GOT3 (cell line): ENCODE measurements around the gene WNT3.

ENCODE experiments used
- DNase-seq: peaks from one replicate; lab custom pipeline; 2025; ENCODE audit warnings: mixed read lengths; lab: John Stamatoyannopoulos, UW

The WNT3 gene

GRCh38 chr17:46730679-46731078 is 87.8 kb downstream of the WNT3 start:
- DNase-seq: no peak

GRCh38 chr17:46730026-46730425 is 88.5 kb downstream of the WNT3 start:
- no peak for DNase-seq

GRCh38 chr17:46727572-46728348 is 90.7 kb downstream of the WNT3 start:
- DNase-seq: no peak

- no peak for DNase-seq
Measured at GRCh38 chr17:46726206-46726605, 92.3 kb downstream of the WNT3 start.

- DNase-seq: no peak
Measured at GRCh38 chr17:46722662-46723285, 95.7 kb downstream of the WNT3 start.

GRCh38 chr17:46720408-46720807 is 98.1 kb downstream of the WNT3 start:
- DNase-seq: no peak

- DNase-seq: no peak
Measured at GRCh38 chr17:46719891-46720290, 98.6 kb downstream of the WNT3 start.

GRCh38 chr17:46717999-46718398 is 100.5 kb downstream of the WNT3 start:
- no peak for DNase-seq
